Left ventricle myocardium inferior (tissue), 1 donor: ENCODE data around the gene STARD3. TPM values are rescaled to one million over a fixed set of nuclear protein-coding genes. Genes with fewer than 3 reads are reported as not detected.

Source experiments
- DNase-seq: peaks from one replicate; pipeline ENCODE4 v3.0.0-alpha.2; 2020
- H3K27ac ChIP-seq: fragments of 200-600 bp; replicated peaks from 2 replicates; pipeline ENCODE4 v1.8.0; 2021
- H3K27me3 ChIP-seq: fragments of 200-600 bp; 2 replicates; pipeline ENCODE4 v1.8.0; 2021; ENCODE audit warnings: low read depth
- H3K36me3 ChIP-seq: fragments of 200-600 bp; 2 replicates; pipeline ENCODE4 v1.8.0; 2021
- H3K4me1 ChIP-seq: fragments of 200-600 bp; 2 replicates; pipeline ENCODE4 v1.8.0; 2021
- H3K4me3 ChIP-seq: fragments of 200-600 bp; 2 replicates; pipeline ENCODE4 v1.8.0; 2021; ENCODE audit warnings: mild to moderate bottlenecking, moderate library complexity
- H3K9me3 ChIP-seq: fragments of 200-600 bp; replicated peaks from 2 replicates; pipeline ENCODE4 v1.8.0; 2021
- intact Hi-C: fragments of 100-400 bp; cut with micrococcal nuclease; formaldehyde crosslinking; loops from one replicate; pipeline ENCODE4 v1.11.0; 2022
- total RNA-seq: library from RNA; stranded (reverse); fragmentation: NEBNext Ultra II Directional; extraction: Animal tissue kit (Norgen Biotek cat#: 25700); gene quantifications from one replicate; pipeline ENCODE4 v1.2.1, GENCODE V29; 2021
- TF ChIP-seq, protein P1 (sequence below): fragments of 200-600 bp; IDR thresholded peaks from 2 replicates; pipeline ENCODE4 v1.8.0; 2021; ENCODE audit warnings: antibody characterized with exemption, mild to moderate bottlenecking, borderline replicate concordance
- donor health status: DM: no; HTN: yes; CAD: no; lungs with severe emphysema.

STARD3 gene
- total RNA-seq, 1 donor from 2014 or later, result 15.7 TPM

DNA sequence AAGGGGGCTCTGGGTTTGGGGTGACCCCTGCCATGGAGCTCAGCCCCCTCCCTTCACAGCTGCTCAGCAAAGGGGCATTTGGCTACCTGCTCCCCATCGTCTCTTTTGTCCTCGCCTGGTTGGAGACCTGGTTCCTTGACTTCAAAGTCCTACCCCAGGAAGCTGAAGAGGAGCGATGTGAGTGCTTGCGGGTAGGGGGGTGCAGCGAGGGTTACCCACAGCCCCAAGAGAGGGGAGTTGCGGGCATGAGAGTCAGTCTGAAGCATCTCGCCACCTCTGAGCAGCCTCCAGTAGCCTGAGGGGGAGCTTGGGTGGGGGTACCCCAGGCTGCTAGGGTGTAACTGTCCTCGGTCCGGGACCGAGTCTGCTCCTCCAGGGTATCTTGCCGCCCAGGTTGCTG, 21.4 kb downstream of the STARD3 start:
- no peak for DNase-seq

DNA sequence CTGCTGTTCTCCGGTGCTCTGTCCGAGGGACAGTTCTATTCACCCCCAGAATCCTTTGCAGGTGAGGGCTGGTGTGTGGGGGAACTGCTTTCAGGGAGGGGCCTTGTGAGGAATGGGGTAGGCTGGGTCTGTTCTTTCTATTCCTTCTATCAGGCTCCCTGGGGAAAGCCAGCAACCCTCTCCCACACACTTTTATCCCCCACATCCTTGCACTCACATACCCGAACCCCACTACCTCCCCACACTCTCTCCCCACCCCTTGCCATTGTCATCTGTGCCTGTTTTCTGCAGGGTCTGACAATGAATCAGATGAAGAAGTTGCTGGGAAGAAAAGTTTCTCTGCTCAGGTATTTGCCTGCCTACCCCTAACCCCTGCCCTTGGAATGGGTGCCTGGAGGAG, 21.8 kb downstream of the STARD3 start:
- no peak for DNase-seq
- no peak overlapping the region for H3K4me3 ChIP-seq
- H3K36me3 ChIP-seq, result peaks cover 6% of the 10 kb centered on the region
- intact Hi-C loops, result no loop called here
- H3K4me1 ChIP-seq, result peaks cover 74% of the 10 kb centered on the region
- H3K27ac ChIP-seq, result peak overlapping the region; percentile 97
- H3K27me3 ChIP-seq, result no peaks in the 10 kb centered on the region
- no peaks in the 10 kb centered on the region for H3K9me3 ChIP-seq
- TF ChIP-seq, protein P1, sequence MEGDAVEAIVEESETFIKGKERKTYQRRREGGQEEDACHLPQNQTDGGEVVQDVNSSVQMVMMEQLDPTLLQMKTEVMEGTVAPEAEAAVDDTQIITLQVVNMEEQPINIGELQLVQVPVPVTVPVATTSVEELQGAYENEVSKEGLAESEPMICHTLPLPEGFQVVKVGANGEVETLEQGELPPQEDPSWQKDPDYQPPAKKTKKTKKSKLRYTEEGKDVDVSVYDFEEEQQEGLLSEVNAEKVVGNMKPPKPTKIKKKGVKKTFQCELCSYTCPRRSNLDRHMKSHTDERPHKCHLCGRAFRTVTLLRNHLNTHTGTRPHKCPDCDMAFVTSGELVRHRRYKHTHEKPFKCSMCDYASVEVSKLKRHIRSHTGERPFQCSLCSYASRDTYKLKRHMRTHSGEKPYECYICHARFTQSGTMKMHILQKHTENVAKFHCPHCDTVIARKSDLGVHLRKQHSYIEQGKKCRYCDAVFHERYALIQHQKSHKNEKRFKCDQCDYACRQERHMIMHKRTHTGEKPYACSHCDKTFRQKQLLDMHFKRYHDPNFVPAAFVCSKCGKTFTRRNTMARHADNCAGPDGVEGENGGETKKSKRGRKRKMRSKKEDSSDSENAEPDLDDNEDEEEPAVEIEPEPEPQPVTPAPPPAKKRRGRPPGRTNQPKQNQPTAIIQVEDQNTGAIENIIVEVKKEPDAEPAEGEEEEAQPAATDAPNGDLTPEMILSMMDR, result no peak

More for the DNA sequence above, 21.4 kb downstream of the STARD3 start:
- Histone ChIP-seq H3K27me3 (no peaks in the 10 kb centered on the region), H3K4me1 (peaks cover 74% of the 10 kb centered on the region), H3K36me3 (peaks cover 6% of the 10 kb centered on the region), H3K4me3 (no peak overlapping the region), H3K27ac (peak overlapping the region; percentile 97), H3K9me3 (no peaks in the 10 kb centered on the region)
- intact Hi-C loops, result no loop called here
- TF ChIP-seq, protein P1, result no peak

DNA sequence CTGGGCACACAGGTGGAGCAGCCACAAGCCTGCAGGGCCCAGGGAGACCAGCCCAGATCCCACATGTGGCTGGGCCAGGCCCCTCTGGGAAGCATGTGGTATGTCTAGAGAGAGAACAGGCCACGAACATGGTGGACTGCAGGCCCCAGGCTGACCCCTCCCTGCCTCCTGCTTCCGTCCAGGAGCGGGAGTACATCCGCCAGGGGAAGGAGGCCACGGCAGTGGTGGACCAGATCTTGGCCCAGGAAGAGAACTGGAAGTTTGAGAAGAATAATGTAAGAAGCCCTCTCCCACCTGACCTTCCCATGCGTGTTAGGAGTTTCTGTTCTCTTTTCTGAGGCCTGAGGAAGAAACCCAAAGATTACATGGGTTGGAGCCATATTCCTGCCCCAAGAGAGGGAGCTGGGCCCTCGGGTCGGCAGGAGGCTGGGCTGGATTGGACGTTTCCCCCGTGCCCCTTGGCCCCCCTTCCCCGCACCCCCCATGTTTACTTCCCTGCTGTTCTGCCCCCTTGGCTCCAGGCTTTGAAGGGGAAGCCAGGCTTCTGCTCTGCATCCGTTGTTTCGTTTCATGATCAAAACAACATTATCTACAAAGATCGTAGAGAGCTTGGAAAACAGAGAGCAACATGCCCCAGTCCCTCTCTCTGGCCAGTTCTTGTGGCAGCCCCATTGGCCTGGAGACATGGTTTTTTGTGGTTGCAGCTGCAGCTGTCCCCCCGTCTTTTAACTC, 22.5 kb downstream of the STARD3 start:
- peak overlapping the region; percentile 29 for H3K4me3 ChIP-seq

DNA sequence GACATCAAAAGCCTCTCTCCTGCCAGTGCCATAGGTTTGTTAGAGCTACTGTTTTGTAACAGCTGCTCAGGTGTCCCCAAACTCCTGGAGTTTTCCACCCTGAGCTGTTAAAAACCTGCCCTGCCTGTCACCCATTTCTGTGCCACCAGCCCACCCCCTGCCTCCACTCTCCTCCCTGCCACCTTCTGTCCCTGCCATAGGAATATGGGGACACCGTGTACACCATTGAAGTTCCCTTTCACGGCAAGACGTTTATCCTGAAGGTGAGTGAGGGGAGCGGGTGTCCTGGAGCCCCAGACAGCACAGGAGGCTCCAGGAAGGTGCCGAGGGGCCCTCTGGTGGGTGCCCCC, 23.0 kb downstream of the STARD3 start:
- DNase-seq, result no peak
- H3K4me1 ChIP-seq, result peaks cover 74% of the 10 kb centered on the region
- no peaks in the 10 kb centered on the region for H3K9me3 ChIP-seq
- intact Hi-C loops, result no loop called here
- peaks cover 6% of the 10 kb centered on the region for H3K36me3 ChIP-seq
- peak overlapping the region; percentile 29 for H3K4me3 ChIP-seq
- H3K27me3 ChIP-seq, result no peaks in the 10 kb centered on the region
- TF ChIP-seq, protein P1, result no peak
- H3K27ac ChIP-seq, result peak overlapping the region; percentile 97

More for the DNA sequence above, 22.5 kb downstream of the STARD3 start:
- intact Hi-C loops, result no loop called here
- H3K9me3 ChIP-seq, result no peaks in the 10 kb centered on the region
- TF ChIP-seq, protein P1, result no peak
- H3K27ac ChIP-seq, result peak overlapping the region; percentile 97
- H3K27me3 ChIP-seq, result no peaks in the 10 kb centered on the region
- DNase-seq, result no peak
- peaks cover 74% of the 10 kb centered on the region for H3K4me1 ChIP-seq
- peaks cover 6% of the 10 kb centered on the region for H3K36me3 ChIP-seq

DNA sequence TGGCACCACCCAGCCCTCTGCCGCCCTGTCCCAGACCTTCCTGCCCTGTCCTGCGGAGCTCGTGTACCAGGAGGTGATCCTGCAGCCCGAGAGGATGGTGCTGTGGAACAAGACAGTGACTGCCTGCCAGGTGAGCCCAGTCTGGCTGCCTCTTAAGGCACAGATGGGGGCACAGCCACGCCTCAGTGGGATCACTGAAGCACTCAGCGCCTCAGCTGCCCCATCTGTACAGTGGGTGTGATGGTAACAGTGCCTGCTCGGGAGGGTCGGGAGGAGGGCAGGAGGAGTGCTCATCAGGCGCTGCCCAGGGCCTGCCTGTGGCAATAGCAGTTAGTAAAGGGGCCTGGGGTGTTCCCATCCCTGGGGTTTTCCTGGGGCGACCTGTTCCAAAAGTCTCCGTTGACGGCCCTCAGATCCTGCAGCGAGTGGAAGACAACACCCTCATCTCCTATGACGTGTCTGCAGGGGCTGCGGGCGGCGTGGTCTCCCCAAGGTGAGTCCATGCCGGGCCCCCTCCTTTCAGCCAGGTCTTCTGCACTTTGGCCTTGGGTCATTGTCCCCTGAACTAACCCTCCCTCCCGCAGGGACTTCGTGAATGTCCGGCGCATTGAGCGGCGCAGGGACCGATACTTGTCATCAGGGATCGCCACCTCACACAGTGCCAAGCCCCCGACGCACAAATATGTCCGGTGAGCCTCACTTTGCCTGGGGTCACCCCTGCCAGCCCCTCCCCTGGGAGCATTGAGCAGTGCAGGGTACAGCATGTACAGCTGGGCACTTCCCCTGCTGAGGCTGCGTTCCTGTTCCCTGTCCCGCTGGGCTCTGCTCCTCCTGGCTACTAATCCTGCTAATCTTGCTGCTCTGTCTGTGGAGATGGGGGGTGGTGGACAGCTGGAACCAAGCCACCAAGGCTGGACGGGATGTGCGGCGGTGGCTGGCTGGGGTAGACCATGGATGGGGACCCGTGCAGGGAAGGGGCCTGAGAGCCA, 23.7 kb downstream of the STARD3 start:
- peaks cover 81% of the 10 kb centered on the region for H3K4me1 ChIP-seq

More for the DNA sequence above, 23.7 kb downstream of the STARD3 start:
- H3K27me3 ChIP-seq, result peaks cover under 1% of the 10 kb centered on the region
- peak overlapping the region; percentile 97 for H3K27ac ChIP-seq
- H3K36me3 ChIP-seq, result peaks cover 6% of the 10 kb centered on the region
- H3K4me3 ChIP-seq, result peak overlapping the region; percentile 29
- intact Hi-C loops, result no loop called here
- peak; percentile 69 for DNase-seq
- H3K9me3 ChIP-seq, result no peaks in the 10 kb centered on the region
- TF ChIP-seq, protein P1, result no peak
